PC-9 (cell line): Measurements from ENCODE around the gene ANKDD1A. TPM values are rescaled to one million over a fixed set of nuclear protein-coding genes. Genes with fewer than 3 reads are reported as not detected.

Experiments used
- BruUV-seq: library from RNA; stranded (reverse); fragments of 400-500 nt; replicated peaks from 2 replicates; lab custom pipeline; 2021; lab: Mats Ljungman, UMichigan
- CTCF ChIA-PET: fragments of 300-600 bp; sonication (Branson Sonifier 250); formaldehyde crosslinking; loops from one replicate; lab custom pipeline; 2022; ENCODE audit warnings: antibody characterized with exemption; lab: Charles Lee
- POLR2A ChIA-PET: fragments of 300-600 bp; sonication (Branson Sonifier 250); formaldehyde crosslinking; loops from one replicate; lab custom pipeline; 2022; ENCODE audit warnings: antibody characterized with exemption; ENCODE audit not compliant: unreplicated experiment; lab: Charles Lee
- DNase-seq, 2 experiments: peaks; one replicate each; pipeline versions ENCODE4 v3.0.0 to v3.0.0-alpha.2; 2015 to 2022; ENCODE audit warnings: mixed read lengths in 1 of 2
- H2AFZ ChIP-seq: fragments of 200-600 bp; sonication (generic); 2 replicates; pipeline ENCODE4 v1.8.1; 2017; ENCODE audit warnings: antibody characterized with exemption
- H3F3A ChIP-seq: fragments of 200-600 bp; sonication (generic); 2 replicates; pipeline ENCODE4 v1.8.1; 2017; ENCODE audit warnings: antibody characterized with exemption, mild to moderate bottlenecking, low read depth; ENCODE audit not compliant: insufficient read depth
- H3K27ac ChIP-seq: fragments of 200-600 bp; sonication (generic); 2 replicates; pipeline ENCODE4 v1.6.1; 2016; ENCODE audit warnings: mixed run types
- H3K27me3 ChIP-seq: fragments of 200-600 bp; sonication (generic); 2 replicates; pipeline ENCODE4 v1.6.1; 2016; ENCODE audit warnings: low read depth, mixed run types; ENCODE audit not compliant: insufficient read depth
- H3K36me3 ChIP-seq: fragments of 200-600 bp; sonication (generic); 2 replicates; pipeline ENCODE4 v1.6.1; 2016; ENCODE audit warnings: low read depth, mixed run types
- H3K4me1 ChIP-seq: fragments of 200-600 bp; sonication (generic); replicated peaks from 2 replicates; pipeline ENCODE4 v1.6.1; 2016; ENCODE audit warnings: mixed run types; ENCODE audit not compliant: insufficient read depth
- H3K4me2 ChIP-seq: fragments of 200-600 bp; sonication (generic); 2 replicates; pipeline ENCODE4 v1.6.1; 2017; ENCODE audit warnings: mixed run types
- H3K4me3 ChIP-seq: fragments of 200-600 bp; sonication (generic); 2 replicates; pipeline ENCODE4 v1.6.1; 2016; ENCODE audit warnings: mixed run types
- H3K79me2 ChIP-seq: fragments of 200-600 bp; sonication (generic); 2 replicates; pipeline ENCODE4 v1.6.1; 2017; ENCODE audit warnings: low read depth, mixed run types
- H3K9me2 ChIP-seq: fragments of 200-600 bp; sonication (generic); 2 replicates; pipeline ENCODE4 v1.8.1; 2017; ENCODE audit warnings: mild to moderate bottlenecking; ENCODE audit not compliant: insufficient read depth
- H3K9me3 ChIP-seq: fragments of 200-600 bp; sonication (generic); 2 replicates; pipeline ENCODE4 v1.8.1; 2016; ENCODE audit warnings: low read depth; ENCODE audit not compliant: insufficient read depth
- H4K20me1 ChIP-seq: fragments of 200-600 bp; sonication (generic); 2 replicates; pipeline ENCODE4 v1.8.1; 2017; ENCODE audit not compliant: insufficient read depth
- EZH2 ChIP-seq: fragments of 200-600 bp; sonication (generic); IDR thresholded peaks from 2 replicates; pipeline ENCODE4 v1.8.0; 2017; ENCODE audit warnings: antibody characterized with exemption, low read depth
- intact Hi-C: fragments of 100-400 bp; cut with micrococcal nuclease; formaldehyde crosslinking; loops from one replicate; pipeline ENCODE4 v1.10.0; 2022; ENCODE audit not compliant: unreplicated experiment
- total RNA-seq: library from RNA; stranded (reverse); gene quantifications from 2 replicates; pipeline ENCODE4 v1.2.3, GENCODE V29; 2021
- TF ChIP-seq, protein P1 (sequence below): fragments of 200-600 bp; sonication (generic); conservative IDR thresholded peaks from 2 replicates; pipeline ENCODE4 v1.6.1; 2017; ENCODE audit warnings: mixed run types, antibody characterized with exemption, mild to moderate bottlenecking, moderate library complexity

ANKDD1A gene
- total RNA-seq, 1 experiment from 2014 or later = 14.2 TPM

DNA sequence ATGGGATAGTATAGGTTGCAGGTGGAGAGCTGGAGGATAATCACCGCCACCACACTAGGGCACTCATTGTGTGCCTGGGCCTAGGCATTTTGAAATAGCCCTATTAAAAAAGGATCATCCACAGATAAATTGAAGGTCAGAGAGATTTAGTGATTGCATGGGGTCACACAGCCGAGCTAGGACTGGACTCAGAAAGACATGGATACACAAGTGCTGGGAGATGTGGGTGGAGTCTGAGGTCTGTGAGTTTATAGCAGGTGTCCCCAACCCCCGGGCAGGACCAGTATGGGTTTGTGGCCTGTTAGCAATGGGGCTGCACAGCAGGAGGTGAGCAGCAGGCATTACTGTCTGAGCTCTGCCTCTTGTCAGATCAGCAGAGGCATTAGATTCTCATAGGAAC lies 5.3 kb upstream of the ANKDD1A start:
- Histone ChIP-seq H3F3A (no peaks in the 10 kb centered on the region), H3K9me3 (no peaks in the 10 kb centered on the region), H3K4me1 (no peaks in the 10 kb centered on the region), H3K4me3 (no peak overlapping the region), H3K27ac (no peak overlapping the region), H3K36me3 (no peaks in the 10 kb centered on the region), H3K79me2 (no peaks in the 10 kb centered on the region), H4K20me1 (no peaks in the 10 kb centered on the region), H3K27me3 (no peaks in the 10 kb centered on the region), H3K9me2 (no peaks in the 10 kb centered on the region), H2AFZ (no peak overlapping the region), H3K4me2 (no peak overlapping the region)
- BruUV-seq = no TSS peak
- intact Hi-C loops = no loop called here
- TF ChIP-seq, protein P1, sequence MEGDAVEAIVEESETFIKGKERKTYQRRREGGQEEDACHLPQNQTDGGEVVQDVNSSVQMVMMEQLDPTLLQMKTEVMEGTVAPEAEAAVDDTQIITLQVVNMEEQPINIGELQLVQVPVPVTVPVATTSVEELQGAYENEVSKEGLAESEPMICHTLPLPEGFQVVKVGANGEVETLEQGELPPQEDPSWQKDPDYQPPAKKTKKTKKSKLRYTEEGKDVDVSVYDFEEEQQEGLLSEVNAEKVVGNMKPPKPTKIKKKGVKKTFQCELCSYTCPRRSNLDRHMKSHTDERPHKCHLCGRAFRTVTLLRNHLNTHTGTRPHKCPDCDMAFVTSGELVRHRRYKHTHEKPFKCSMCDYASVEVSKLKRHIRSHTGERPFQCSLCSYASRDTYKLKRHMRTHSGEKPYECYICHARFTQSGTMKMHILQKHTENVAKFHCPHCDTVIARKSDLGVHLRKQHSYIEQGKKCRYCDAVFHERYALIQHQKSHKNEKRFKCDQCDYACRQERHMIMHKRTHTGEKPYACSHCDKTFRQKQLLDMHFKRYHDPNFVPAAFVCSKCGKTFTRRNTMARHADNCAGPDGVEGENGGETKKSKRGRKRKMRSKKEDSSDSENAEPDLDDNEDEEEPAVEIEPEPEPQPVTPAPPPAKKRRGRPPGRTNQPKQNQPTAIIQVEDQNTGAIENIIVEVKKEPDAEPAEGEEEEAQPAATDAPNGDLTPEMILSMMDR = no peak
- no peak for TF ChIP-seq EZH2
- ChIA-PET CTCF (interaction anchor here (0.6 to 1.0 kb wide), 2 partner anchors 57 to 71 kb away, joined by 3 to 4 read pairs; no protein-coding TSS in a partner anchor), POLR2A (no interaction called here)
- no peak for DNase-seq

DNA sequence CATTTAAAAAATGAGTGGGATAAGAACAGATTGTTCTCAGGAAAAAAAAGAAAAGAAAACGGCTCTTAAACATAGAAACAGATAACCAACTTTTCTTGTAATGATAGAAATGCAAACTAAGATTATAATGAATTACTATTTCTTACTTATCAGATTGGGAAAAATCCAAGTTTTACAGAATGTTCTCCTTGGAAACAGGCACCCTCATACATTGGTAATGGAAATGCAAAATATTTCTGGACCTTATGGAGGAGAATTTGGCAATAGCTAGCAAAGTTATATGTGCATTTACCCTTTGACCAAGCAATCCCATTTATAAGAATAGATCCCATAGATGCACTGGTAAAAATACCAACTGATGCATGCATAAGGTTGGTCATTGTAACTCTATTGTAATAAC lies 3.7 kb upstream of the ANKDD1A start:
- H3K79me2 ChIP-seq = no peaks in the 10 kb centered on the region
- BruUV-seq = no TSS peak
- no peak overlapping the region for H3K4me2 ChIP-seq
- POLR2A ChIA-PET = no interaction called here
- H3K4me1 ChIP-seq = no peaks in the 10 kb centered on the region
- TF ChIP-seq, protein P1 = no peak
- no peak for TF ChIP-seq EZH2
- H4K20me1 ChIP-seq = no peaks in the 10 kb centered on the region
- H3K27ac ChIP-seq = no peak overlapping the region
- H3K4me3 ChIP-seq = no peak overlapping the region
- intact Hi-C loops = no loop called here
- H3K9me3 ChIP-seq = no peaks in the 10 kb centered on the region
- no peaks in the 10 kb centered on the region for H3F3A ChIP-seq
- CTCF ChIA-PET = interaction anchor here (0.6 kb wide), 1 partner anchor 27 kb away, joined by 11 read pairs; no protein-coding TSS in a partner anchor
- DNase-seq = no peak
- H3K36me3 ChIP-seq = no peaks in the 10 kb centered on the region
- H2AFZ ChIP-seq = no peak overlapping the region
- no peaks in the 10 kb centered on the region for H3K9me2 ChIP-seq
- H3K27me3 ChIP-seq = no peaks in the 10 kb centered on the region

DNA sequence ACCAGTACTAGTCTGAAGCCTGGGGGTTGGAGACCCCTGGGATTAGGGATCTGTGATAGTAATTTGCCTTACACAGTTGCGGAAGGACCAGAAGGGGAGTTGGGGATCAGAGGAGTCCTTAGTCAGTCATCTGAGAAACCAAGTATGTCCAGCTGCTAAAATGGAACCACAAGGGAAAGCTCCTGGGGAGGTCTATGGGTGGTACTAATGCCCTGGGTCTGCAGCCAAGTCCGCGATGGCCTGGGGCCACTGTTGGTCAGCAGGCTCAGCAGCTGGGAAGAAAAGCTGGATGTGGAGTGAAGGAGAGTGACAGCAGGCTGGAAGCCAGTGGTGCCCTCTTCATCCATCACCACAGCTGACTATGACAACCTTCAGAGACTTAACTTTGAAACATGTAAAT lies 2.2 kb upstream of the ANKDD1A start:
- no peak overlapping the region for H3K4me3 ChIP-seq
- DNase-seq = no peak
- H3K4me1 ChIP-seq = no peaks in the 10 kb centered on the region
- no peaks in the 10 kb centered on the region for H3K27me3 ChIP-seq
- no peaks in the 10 kb centered on the region for H4K20me1 ChIP-seq
- BruUV-seq = no TSS peak
- intact Hi-C loops = no loop called here
- TF ChIP-seq, protein P1 = no peak
- no peak for TF ChIP-seq EZH2
- ChIA-PET POLR2A (no interaction called here), CTCF (interaction anchor here (0.6 kb wide), 1 partner anchor 8 kb away, joined by 3 read pairs; no protein-coding TSS in a partner anchor)
- no peaks in the 10 kb centered on the region for H3F3A ChIP-seq
- H3K36me3 ChIP-seq = no peaks in the 10 kb centered on the region
- H3K79me2 ChIP-seq = no peaks in the 10 kb centered on the region
- H3K9me2 ChIP-seq = no peaks in the 10 kb centered on the region
- H3K4me2 ChIP-seq = no peak overlapping the region
- no peaks in the 10 kb centered on the region for H3K9me3 ChIP-seq
- no peak overlapping the region for H2AFZ ChIP-seq
- H3K27ac ChIP-seq = no peak overlapping the region
